GM19193 (cell line): ENCODE measurements around the gene KRT28.

Experiments
- POLR2A ChIP-seq: IDR thresholded peaks from 4 replicates; pipeline ENCODE4 v1.6.1; 2011; ENCODE audit not compliant: insufficient read depth, insufficient read length; ENCODE audit errors: extremely low read depth

Gene KRT28

DNA sequence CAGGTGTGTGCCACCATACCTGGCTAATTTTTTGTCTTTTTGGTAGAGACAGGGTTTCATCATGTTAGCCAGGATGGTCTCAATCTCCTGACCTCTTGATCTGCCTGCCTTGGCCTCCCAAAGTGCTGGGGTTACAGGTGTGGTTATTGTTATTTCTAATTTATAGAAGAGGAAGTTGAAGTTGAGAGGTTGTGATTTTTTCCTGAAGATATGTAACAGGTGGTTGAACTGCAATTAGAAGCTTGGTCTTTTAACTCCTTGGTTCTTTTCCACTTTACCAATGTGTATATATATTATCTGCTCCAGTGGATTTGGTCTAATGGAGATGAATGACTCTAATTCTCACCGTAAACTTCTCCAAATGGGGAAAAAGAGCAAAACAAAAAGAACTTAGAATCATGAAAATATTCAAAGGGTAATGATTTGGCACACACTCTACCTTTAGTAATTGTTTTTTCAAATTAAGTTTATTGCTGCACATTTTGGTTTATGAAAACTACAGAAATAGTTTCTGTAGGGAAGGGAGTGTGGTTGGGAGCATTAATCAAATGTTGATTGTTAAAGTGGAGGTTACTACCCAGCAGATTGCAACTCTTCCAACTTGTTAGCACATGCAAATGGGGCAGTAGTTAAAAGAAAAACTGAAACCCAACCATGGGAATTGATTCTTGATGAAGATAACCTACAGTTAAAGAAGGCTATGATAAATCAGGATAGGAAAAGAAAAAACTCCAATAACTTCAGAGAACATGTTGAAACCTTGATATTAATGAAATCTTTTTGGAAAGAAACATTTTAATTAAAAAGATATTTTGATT lies 24.5 kb upstream of the KRT28 start:
- TF ChIP-seq POLR2A: no peak

DNA sequence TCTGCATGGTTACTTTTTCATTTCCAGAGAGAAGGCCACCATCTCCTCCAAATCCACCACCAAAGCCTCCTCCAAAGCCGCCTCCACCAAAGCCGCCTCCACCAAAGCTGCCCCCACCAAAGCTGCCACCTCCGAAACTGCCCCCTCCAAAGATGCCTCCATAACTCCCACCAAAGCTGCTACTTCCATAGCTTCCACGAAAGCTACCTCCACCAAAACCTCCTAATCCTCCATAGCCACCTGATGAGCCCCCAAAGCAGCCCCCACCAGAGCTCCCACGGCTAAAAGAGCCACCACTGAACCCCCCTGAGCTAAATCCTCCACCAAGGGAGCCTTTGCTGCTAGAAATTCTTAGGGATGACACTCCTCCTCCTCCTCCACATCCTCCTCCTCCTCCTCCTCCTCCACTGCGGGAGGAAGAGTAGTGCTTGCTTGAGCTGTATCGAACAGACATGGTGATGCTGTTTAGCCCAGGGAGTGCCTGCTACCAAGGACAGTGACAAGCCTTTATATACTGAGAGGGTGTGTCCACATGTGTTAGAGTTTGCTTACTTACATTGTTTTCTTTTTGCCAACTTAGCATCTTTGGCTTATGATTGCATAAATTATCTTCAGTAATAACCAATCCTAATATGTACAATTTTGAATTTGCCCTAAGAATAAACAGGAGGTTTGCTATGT lies 22.5 kb upstream of the KRT28 start, which contains the start of gene KRT10:
KRT10 (minus strand) TSS at position 483 of the 681 bp plus-strand sequence; CDS start at position 454, 29 bp downstream.
- no peak for TF ChIP-seq POLR2A

DNA sequence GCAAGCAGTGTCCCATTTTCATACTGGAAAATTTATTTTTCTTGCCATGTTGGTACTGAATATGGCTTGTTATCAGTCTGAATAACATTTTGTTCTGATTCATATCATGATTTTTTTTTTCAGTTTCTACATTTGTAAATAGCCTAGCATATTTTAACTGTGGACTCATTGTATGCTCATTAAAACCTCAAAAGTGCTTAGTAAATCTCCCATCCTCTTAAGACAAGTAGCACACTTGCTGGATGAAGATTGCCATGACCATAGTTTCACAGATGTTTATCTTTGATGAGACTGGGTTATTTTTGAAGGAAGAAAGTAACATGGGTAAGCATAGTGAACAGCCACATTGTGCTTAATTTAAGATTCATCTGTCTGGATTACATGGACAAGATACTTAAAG lies 21.8 kb upstream of the KRT28 start:
- no peak for TF ChIP-seq POLR2A

DNA sequence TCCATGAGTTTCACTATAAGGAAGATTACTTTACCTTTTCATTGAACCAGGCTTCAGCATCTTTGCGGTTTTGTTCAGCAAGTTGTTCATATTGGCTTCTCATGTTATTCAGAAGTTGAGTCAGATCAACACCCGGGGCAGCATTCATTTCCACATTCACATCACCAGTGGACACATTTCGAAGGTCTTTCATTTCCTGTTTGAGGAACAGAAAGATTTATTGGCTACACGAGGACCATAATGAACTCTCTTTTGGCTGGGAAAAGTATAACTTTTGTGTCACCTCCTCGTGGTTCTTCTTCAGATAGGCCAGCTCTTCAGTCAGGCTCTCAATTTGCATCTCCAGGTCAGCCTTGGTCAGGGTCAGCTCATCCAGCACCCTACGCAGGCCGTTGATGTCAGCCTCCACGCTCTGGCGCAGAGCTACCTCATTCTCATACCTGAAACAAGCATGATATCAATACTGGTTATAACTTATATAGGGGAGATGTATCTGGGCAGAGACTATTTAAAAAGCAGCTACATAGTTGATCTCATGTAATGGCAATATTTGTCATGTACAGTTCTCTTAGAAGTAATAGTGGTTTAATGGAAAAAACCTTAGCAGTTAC lies 20.6 kb upstream of the KRT28 start:
- TF ChIP-seq POLR2A: no peak

DNA sequence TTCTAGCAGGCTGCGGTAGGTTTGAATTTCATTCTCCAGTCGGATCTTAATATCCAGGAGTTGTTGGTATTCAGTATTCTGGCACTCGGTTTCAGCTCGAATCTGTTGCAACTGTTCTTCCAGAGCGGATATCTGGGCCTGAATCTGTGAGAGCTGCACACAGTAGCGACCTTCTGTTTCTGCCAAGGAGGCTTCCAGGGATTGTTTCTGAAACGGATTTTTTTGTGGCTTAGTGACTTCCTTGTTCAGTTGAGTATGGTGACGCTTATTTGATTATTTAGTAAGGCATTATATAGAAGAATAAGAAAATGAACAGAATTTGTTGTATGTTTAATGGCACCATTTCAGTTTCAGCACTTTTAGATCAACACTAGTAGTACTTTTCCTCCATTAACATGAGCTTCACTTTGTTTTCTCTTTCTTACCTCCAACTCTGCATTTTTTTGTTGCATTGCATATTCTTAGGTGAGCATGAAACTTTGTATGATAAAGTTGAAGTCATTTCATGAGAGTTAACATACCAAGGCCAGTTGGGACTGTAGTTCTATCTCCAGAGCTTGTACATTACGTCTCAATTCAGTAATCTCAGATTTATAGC lies 19.9 kb upstream of the KRT28 start:
- no peak for TF ChIP-seq POLR2A

DNA sequence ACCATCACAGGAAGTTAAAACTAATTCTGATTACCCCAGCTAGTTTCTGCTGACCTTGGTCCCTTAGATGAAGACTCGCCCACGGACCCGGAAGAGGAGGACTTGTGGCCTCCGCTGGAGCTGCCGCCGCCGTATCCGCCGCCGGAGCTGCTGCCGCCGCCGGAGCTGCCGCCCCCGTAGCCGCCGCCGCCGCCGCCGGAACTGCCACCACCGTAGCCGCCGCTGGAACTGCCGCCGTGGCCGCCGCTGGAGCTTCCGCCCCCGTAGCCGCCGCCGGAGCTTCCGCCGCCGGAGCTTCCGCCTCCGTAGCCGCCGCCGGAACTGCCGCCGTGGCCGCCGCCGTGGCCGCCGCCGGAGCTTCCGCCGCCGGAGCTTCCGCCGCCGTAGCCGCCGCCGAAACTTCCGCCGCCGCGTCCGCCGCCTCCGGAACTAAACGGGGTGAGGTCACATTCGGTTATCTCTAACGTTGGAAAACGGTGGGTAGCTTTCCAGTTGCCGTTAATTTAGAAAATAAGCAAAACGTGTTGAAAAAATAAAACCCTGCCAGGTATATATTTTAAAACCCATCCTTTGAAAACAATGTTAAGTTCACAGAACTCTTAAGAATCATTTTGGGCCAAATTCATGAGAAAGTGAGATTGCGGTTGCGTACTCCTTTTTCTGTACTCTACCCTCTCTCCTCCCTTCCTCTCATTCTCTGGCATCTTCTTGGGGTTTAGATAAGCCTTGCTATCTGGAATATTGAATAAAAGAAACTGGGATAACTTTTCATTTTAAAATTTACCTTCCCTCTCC lies 19.2 kb upstream of the KRT28 start:
- peak; percentile 72 for TF ChIP-seq POLR2A

DNA sequence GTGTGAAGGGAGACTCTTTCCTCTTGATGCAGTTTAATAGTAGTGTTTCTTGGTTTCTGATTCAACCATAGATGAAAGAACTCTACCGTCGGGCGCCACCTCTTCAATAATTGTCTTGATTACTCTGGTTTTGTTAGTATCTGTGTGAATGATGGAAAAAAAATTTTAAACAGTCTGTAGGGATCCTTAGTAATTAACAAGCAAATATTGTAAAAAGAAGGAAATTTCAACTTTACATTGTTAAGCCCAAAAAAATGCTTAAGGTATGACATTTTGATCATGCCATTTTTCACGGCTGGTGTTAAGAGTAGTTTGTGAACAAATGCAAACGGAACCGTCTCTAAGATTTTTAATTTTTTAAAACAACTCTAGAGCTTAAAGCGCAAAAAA lies 18.6 kb upstream of the KRT28 start:
- TF ChIP-seq POLR2A: no peak

DNA sequence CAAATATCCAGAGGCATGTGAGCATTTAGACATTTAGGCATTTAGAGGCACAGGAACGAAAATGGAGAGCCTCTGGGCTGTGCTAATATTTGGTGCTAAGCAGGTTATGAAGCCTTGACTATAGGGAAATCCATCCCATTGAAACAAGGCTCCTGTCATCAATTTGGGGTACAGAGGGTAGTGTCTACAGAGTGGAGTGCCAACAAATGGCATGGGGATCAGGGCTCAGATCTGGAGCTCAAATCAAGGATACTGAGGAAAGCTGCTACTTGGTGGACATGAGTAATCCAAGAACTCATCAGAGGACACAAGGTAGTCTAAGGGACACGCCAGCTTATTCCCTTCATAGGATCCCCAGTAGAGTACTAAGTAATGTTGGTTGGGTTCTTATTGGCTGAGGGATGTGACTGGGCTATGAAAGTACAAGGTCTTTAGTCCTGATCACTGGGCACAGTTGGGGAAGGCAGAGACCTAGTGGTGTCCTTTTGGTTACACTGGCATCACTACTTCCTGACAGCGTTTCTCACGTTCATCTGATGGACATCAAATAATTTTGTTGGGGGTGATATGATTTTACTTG lies 17.4 kb upstream of the KRT28 start:
- TF ChIP-seq POLR2A: no peak

DNA sequence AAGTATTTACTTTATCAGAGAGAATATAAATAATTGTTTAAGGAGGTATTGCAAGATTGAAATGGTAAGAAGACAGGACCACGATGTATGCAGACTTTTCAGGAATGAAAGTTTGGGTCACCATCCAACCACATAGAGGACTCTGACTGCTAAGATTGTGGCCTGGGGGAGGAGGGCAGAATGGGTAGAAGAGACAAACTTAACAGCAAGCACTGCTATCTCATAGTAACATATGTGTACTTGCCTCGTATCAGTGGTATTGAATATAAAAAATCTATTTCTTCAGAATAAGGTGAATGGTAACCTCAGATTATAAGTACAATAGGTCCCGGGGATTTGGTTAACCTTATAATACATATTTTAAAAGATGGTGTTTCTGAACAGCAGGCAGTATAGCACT lies 16.8 kb upstream of the KRT28 start:
- no peak for TF ChIP-seq POLR2A

DNA sequence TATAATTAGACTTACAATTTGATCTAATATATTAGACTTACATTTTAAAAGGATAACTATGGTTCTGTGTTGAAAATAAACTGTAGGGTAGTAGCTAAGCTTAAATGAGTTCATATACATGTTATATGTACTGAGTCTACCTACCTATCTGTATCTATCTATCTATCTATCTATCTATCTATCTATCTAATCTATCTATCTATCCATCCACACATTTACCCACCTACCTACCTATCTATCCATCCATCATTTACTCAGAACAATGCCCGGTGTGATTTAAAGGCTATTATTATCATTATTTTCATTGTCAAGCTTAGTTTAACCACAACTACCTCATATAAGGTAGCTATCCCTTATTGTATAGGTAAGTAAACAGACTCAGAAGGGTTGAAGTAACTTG lies 15.6 kb upstream of the KRT28 start:
- no peak for TF ChIP-seq POLR2A

DNA sequence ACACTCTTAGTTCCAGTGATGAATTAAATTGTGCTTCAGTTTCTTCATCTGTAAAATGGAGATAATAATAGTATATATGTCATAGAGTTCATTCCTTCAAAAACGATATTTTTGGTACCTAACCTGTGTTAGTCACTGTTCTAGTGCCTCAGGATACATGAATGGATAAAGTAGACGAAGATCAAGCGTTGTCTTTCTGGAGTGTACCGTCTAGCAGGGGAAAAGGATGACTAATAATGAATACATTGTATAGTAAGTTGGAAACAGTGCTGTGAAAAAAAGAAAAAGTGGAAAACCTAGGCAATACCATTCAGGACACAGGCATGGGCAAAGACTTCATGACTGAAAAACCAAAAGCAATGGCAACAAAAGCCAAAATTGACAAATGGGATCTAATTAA lies 14.0 kb upstream of the KRT28 start:
- TF ChIP-seq POLR2A: no peak

DNA sequence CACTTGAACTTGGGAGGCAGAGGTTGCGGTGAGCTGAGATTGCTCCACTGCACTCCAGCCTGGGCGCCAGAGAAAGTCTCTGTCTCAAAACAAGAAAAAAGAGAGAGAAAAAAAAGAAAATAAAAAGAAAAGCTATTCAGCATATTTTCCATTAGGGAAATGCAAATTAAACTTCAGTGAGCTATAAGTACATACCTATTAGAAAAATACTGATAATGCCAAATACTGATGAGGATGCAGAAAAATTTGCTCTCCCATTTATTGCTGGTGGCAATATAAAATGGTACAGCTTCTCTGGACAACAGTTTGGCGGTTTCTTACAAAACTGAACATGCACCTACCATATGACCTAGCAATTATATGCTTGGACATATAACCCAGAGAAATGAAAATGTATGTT lies 12.9 kb upstream of the KRT28 start:
- no peak for TF ChIP-seq POLR2A

DNA sequence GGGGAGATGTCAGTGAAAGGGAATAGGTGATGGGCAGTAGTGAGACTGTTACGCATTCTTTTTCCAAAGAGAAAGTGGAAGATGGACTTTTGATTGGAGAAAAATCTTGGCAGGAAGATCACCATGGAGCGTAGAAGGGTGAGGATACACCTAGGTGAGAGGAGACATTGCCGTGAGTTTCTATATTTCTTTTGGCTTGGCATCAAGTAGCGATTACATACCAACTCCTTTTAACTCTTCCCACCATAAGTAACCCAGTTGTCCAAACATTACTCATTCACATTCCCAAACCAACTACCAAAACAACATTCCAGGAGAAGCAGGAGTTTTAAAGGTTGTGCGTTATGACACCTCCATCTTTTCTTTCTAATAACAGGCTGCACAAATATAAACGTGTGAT lies 10.7 kb upstream of the KRT28 start:
- TF ChIP-seq POLR2A: no peak

DNA sequence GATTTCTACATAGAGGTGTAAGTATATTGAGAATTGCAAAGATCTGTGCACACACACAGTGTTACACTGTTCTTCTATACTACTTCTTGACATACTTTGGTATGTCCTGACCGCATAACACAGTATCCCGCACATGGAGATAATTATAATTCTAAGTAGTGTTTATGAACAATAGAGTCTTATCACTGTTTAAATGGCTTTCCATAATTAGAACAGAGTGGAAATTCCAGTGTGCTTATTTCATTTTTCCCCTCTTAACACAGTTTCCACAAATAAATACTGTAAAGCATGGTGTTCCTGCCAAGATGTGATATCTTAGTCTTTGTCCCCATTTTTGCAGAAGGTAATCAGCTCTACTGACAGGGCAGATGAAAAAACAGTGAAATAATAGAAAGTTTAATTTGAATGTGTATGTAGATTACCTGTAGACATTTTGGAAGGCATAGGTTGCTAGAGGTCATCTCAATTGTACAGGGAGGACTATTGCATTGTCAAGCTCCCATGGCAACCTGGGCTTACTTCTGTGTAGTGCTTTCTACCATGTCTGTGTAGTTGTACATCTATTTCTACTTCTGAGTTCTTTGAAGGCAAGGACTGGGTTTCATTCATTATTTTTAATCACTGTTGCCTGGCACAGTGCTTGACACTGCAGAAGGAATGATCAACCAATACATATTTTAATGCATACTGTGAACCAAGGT lies 10.1 kb upstream of the KRT28 start:
- no peak for TF ChIP-seq POLR2A
